Type B pancreatic cell (in vitro differentiated cells): ENCODE measurements around the gene ACHE. TPM values are rescaled to one million over a fixed set of nuclear protein-coding genes. Genes with fewer than 3 reads are reported as not detected.
A peak's percentile ranks its signal among the peaks of the same experiment; 100 is the strongest.

ENCODE experiments used
- DNase-seq: peaks from one replicate; pipeline ENCODE4 v3.0.0; 2021; ENCODE audit warnings: mixed read lengths; ENCODE audit not compliant: unreplicated experiment; ENCODE audit errors: extremely low spot score
- H3K27ac Mint-ChIP-seq: 2 replicates; pipeline ENCODE4 v1.8.0; 2021; ENCODE audit warnings: mild to moderate bottlenecking, mixed read lengths
- H3K27me3 Mint-ChIP-seq: 2 replicates; pipeline ENCODE4 v1.8.0; 2021; ENCODE audit warnings: mixed read lengths
- H3K36me3 Mint-ChIP-seq: 2 replicates; pipeline ENCODE4 v1.8.0; 2021; ENCODE audit warnings: mixed read lengths
- H3K4me1 Mint-ChIP-seq: one replicate; pipeline ENCODE4 v1.8.0; 2021; ENCODE audit warnings: mixed read lengths; ENCODE audit not compliant: unreplicated experiment
- H3K4me3 Mint-ChIP-seq: 2 replicates; pipeline ENCODE4 v1.8.0; 2021; ENCODE audit warnings: mild to moderate bottlenecking, mixed read lengths
- H3K9me3 Mint-ChIP-seq: 2 replicates; pipeline ENCODE4 v1.8.0; 2021; ENCODE audit warnings: mixed read lengths
- CTCF ChIP-seq: fragments of 200-600 bp; sonication (generic); conservative IDR thresholded peaks from 2 replicates; pipeline ENCODE4 v1.5.0; 2021; ENCODE audit warnings: antibody characterized with exemption, mild to moderate bottlenecking
- total RNA-seq: library from RNA; stranded (reverse); gene quantifications from 2 replicates; pipeline ENCODE4 v1.2.1, GENCODE V29; 2021; ENCODE audit warnings: low replicate concordance

The ACHE gene
- total RNA-seq, 1 donor from 2014 or later, result 7.1 TPM

- Mint-ChIP-seq H3K4me3 (peak within 1 kb of the TSS; percentile 97), H3K36me3 (peaks cover 11% of the 10 kb centered on the region), H3K27me3 (no peaks in the 10 kb centered on the region), H3K4me1 (peaks cover 9% of the 10 kb centered on the region), H3K9me3 (no peaks in the 10 kb centered on the region), H3K27ac (peak within 1 kb of the TSS; percentile 98)
- TF ChIP-seq CTCF, result no peak
- peak; percentile 84 for DNase-seq
Measured at GRCh38 chr7:100867040-100867775, 28.5 kb downstream of the ACHE start, which contains the start of gene TRIP6. Gene TRIP6, plus strand, starts transcription at chr7:100867387. Its CDS starts 111 bp downstream, at chr7:100867498.

- Mint-ChIP-seq H3K4me3 (peak overlapping the region; percentile 97), H3K27me3 (no peaks in the 10 kb centered on the region), H3K36me3 (peaks cover 9% of the 10 kb centered on the region), H3K27ac (peak overlapping the region; percentile 98), H3K9me3 (no peaks in the 10 kb centered on the region), H3K4me1 (peaks cover 9% of the 10 kb centered on the region)
- no peak for TF ChIP-seq CTCF
- DNase-seq, result no peak
Measured at GRCh38 chr7:100866729-100867039, 29.0 kb downstream of the ACHE start.

GRCh38 chr7:100865938-100866728 is 29.6 kb downstream of the ACHE start:
- Mint-ChIP-seq H3K9me3 (no peaks in the 10 kb centered on the region), H3K27me3 (no peaks in the 10 kb centered on the region), H3K27ac (peak overlapping the region; percentile 98), H3K4me3 (peak overlapping the region; percentile 97), H3K4me1 (peaks cover 9% of the 10 kb centered on the region), H3K36me3 (peaks cover 6% of the 10 kb centered on the region)
- no peak for DNase-seq
- TF ChIP-seq CTCF, result no peak

- Mint-ChIP-seq H3K9me3 (no peaks in the 10 kb centered on the region), H3K4me1 (peaks cover 9% of the 10 kb centered on the region), H3K36me3 (peaks cover 3% of the 10 kb centered on the region), H3K4me3 (peak overlapping the region; percentile 37), H3K27me3 (no peaks in the 10 kb centered on the region), H3K27ac (no peak overlapping the region)
- TF ChIP-seq CTCF, result no peak
- no peak for DNase-seq
Measured at GRCh38 chr7:100865372-100865911, 30.2 kb downstream of the ACHE start.

- H3K27ac Mint-ChIP-seq, result no peak overlapping the region
- H3K4me3 Mint-ChIP-seq, result no peak overlapping the region
- no peak for TF ChIP-seq CTCF
- DNase-seq, result no peak
- H3K36me3 Mint-ChIP-seq, result peaks cover 3% of the 10 kb centered on the region
- H3K9me3 Mint-ChIP-seq, result no peaks in the 10 kb centered on the region
- H3K4me1 Mint-ChIP-seq, result peaks cover 9% of the 10 kb centered on the region
- no peaks in the 10 kb centered on the region for H3K27me3 Mint-ChIP-seq
Measured at GRCh38 chr7:100864263-100864845, 31.3 kb downstream of the ACHE start.
